HG03196 (cell line): ENCODE data around the gene SMIM23.
"Not testable (repeated sequence)": the region's sequence is repeated elsewhere in the genome, so short reads cannot be mapped to it uniquely, and the experiment has no call there.

Experiments used
- ATAC-seq: cut with Tn5 transposase; IDR thresholded peaks from one replicate; pipeline ENCODE4 v1.9.1; 2021; ENCODE audit not compliant: unreplicated experiment

SMIM23 gene

DNA sequence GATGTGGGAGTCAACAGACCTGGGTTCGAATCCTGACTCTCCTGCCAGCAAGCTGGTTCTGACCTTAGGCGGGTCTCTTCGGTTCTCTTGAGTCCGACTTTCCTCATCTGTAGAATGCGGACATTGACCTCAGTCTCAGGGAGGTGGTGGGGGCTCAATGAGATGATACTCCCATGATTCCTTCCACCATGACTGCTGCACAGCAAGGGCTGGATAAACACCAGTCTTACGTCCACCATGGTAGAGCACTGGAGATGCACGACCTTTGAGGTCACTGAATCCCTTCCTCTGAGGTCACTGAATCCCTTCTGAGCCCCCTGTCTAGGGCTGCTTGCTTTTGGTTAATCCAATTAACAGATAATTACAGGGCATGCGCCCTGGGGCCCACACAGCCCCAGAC, 12.5 kb upstream of the SMIM23 start:
- ATAC-seq = no peak

DNA sequence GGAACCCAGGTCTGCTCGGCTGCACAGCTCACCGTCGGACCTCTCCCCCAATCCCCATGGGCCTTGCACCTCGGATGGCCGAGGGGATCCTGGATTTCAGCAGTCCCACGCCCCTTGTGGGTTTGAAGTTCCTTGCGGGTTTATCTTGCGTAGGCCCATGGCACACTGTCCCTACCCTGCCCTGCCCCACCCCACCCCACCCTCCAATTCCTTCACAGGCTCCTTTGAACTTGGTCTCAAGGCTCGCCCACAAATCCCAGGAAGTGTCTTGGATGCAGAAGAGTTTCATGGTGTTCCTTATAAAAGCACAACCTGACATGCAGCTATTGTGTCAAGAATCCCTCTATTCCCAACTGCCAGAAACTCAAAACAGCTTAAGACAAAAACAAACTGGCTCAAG, 11.2 kb upstream of the SMIM23 start:
- no peak for ATAC-seq

GRCh38 chr5:171776213-171776612, 9.4 kb upstream of the SMIM23 start:
- ATAC-seq = no peak

- no peak for ATAC-seq
Measured at GRCh38 chr5:171776770-171777759, 8.6 kb upstream of the SMIM23 start.

GRCh38 chr5:171781744-171782143, 3.9 kb upstream of the SMIM23 start:
- not testable (repeated sequence) for ATAC-seq

DNA sequence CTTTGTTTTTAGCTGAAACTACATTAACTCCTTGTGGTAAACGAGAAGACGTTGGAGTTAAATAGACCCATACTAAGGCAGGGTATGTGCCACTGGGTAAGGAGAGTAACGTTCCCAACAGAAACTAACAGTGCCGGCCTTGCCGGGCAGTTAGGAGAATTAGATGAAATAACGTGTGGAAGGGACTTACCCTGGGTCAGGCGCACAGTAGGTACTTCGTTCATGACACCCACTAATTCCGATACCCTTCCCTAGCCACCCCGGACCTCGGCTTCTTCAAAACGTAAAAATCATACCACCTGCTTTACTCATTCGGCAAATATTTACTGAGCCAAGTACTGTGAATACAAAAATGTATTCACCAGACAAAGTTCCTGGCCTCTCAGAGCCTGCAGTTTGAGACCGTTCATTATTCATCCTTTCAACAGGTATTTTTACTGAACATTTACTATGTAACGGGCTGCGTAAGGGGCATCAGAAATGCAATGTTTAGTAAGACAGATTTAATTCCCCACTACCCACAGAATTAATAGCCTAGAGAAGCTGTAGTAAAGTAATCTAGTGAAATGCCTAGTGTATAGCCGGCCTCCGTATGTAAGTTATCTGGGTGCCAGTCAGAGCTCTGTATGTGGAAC, 3.2 kb upstream of the SMIM23 start:
- no peak for ATAC-seq

DNA sequence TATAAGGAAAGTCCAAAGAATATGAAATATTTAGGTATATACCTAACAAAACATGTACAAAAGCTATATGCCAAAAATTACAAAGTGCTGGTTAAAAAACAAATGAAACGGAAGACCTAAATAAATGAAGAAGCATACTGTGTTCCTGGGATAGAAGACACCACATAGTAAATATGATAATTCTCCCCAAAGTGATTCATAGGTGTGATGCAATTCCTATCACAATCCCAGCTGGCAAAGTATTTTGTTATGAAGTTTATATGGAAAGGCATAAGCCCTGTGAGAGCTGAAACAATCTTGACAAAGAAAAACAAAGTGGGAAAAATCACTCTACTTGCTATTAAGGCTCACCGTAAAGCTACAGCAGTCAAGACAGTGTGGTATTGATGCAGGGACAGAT, 2.6 kb upstream of the SMIM23 start:
- ATAC-seq = no peak

- no peak for ATAC-seq
Measured at GRCh38 chr5:171789353-171789752, 3.7 kb downstream of the SMIM23 start.

DNA sequence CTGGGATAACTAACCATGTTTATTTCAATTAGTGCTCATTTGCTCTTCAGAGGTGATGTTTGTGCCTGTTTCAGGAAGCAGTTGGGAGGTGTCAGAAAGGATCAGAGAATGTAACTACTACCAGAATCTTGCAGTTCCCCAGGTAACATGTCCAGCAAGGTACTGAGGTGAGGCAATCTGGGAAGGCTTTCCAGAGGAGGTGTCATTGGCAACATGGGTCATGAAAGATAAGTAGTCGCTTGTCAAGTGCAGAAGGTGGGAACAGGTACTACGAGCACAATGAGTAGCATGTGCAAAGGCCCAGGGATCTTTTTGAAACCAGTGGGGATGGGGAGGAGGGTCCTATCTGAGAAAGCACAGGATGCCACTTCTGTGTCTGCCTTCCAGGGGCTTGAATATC, 4.8 kb downstream of the SMIM23 start:
- ATAC-seq = no peak

DNA sequence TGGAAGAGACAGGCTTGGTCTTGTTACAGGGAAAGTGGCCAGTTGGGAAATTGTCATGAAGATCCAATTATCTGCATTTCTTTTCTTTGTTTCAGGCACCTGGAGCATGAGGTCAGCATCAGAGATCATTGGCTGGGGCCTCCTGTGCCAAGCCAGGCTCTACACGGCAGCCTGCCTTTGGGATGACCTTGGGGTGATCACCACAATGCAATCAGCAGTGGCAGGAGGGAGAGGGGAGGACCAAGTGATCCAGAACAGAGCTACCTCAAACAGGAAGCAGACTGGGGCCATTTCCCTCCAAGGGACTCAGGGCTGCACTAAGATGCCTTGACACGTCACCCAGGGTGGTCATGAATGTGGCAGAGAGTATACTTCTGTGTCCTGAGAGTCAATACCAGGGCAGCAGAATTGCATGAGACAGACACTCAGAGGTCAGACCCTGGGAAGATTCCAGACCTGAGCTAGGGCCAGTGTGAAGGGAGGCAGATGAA, 8.9 kb downstream of the SMIM23 start:
- no peak for ATAC-seq

DNA sequence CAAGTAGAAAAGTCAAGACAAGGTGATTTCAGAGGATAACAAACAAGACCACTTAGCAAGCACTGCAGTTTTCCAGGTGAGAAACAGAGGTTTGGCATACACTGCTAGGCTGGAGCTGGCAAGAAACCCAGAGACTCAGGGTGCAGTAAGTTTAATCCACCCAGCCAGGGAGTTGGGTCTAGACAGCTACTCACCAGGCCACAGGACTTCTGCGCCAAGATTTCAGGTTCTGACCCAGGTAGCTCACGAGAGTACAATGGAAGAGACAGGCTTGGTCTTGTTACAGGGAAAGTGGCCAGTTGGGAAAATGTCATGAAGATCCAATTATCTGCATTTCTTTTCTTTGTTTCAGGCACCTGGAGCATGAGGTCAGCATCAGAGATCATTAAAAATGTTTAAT, 9.8 kb downstream of the SMIM23 start:
- no peak for ATAC-seq

DNA sequence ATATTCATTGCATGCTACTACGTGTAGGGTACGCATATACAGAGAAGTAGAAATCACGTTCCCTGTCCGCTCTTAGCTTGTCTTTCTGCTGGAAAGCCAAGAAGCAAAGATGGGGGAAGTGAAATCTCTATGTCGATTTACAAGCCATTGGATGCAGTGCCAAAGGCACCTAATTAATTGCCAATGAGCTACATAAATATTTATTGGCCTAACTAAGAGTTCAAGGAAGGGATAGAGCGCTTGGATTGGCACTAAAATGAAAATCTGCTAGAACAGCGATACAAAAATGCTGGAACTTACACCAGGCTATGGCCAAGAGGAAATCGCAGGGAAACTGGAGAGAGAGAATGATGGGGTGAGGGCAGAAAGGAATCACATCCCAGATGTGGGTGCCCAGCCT, 10.8 kb downstream of the SMIM23 start:
- ATAC-seq = no peak

- ATAC-seq = no peak
Measured at GRCh38 chr5:171797543-171797942, 11.9 kb downstream of the SMIM23 start.

DNA sequence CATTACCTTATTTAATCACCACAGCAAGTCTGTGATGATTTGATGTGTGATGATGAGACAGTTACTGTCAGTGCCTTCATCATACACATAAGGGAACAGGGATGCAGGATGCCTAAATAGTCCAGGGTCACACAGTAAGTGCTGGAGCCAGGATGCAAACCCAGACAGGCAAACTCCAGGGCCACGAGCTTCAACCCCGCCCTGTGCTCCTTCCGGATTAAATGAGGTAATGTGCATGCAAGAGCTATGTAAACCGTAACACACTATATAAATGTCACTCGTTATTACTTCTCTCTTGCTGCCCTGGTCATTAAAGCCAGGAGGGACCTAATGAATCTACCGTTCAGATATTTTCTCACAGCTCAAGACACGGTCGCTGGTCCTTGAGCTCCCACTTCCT, 12.8 kb downstream of the SMIM23 start:
- ATAC-seq = no peak

DNA sequence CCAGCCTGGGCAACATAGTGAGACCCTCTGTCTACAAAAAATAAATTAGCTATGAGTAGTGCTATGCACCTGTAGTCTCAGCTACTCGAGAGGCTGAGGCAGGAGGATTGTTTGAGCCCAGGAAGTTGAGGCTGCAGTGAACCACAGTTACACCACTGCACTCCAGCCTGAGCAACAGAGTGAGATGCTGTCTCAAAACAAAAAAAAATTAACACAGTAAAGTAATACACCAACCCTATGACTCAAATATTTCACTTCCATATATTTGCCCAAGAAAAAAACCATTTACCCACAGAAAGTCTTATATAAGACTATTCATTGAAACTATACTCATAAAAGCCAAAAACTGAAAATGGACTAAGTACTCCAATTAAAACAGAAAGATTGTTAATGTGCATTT, 16.2 kb downstream of the SMIM23 start:
- ATAC-seq = no peak

DNA sequence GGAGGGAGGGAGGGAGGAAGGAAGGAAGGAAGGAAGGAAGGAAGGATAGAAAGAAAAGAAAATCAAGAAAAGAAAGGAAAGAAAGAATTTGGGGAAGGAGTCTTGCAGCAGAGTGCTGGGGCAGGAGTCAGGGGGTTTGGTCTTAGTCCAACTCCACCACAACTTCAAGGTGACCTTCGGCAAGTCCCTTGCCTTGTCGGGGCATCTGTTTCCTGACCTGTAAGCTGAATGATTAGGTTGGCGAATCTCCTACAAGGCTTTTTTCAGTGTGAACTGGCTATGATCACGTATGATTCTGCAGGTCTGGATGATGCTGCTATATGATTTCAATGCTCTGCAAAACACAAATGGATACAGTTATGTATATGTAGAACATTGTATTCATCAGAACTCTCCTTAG, 20.1 kb downstream of the SMIM23 start:
- no peak for ATAC-seq

GRCh38 chr5:171806976-171807747, 21.5 kb downstream of the SMIM23 start:
- ATAC-seq = no peak

DNA sequence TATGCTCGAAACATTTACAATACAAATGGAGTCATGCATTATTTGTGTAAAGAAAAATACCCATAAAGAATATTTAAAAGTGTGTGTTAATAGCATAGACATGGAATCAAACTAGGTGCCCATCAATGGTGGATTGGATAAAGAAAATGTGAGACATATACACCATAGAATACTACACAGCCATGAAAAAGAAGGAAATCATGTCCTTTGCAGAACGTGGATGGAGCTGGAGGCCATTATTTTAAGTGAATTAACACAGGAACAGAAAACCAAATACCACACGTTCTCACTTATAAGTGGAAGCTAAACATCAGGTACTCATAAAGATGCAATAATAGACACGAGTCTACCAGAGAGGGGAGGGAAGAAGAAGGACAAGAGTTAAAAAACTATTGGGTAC, 22.8 kb downstream of the SMIM23 start:
- ATAC-seq = no peak

- no peak for ATAC-seq
Measured at GRCh38 chr5:171808951-171809350, 23.3 kb downstream of the SMIM23 start.

DNA sequence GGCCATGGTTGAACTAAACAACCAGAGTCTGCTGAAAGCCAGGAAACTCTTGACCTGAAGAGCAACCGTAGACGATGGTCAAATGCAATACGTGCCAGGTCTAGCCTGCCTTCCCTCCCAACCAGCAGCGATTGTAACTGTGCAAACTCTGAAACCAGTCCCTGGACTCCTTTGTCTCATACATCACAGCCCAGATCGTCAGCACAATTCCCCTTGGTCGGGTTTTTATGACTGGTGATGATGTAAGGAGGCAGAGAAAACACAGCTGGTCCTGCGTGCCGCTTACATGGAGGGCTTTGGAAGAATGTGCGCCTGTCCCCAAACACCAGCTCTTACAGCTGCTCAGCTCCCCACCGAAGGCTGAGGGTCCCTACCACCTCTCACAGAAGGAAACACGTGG, 24.6 kb downstream of the SMIM23 start:
- no peak for ATAC-seq

DNA sequence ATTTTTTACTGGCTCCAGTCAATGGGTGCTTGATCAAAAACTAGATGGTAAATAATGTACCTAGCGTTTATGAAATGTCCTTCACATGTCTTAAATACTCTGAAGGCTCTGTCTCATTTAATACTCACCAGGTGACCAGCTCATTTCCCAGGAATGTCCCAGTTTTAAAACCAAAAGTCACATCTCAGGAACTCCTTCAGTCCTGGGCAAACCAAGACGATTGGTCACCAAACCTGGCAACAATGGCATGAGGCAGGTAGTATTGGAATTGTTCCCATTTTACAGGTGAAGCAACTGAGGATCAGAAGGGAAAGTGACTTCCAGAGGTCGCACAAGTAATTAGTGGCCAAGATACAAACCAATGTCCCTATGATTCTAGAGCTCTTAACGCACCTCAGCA, 27.7 kb downstream of the SMIM23 start:
- ATAC-seq = no peak
